HepG2 (cell line): Measurements from ENCODE around the gene APEX2. TPM values are rescaled to one million over a fixed set of nuclear protein-coding genes. Genes with fewer than 3 reads are reported as not detected.

Experiments used
- ATAC-seq: fragments of 200-7000 bp; cut with Tn5 transposase; 3 replicates; pipeline ENCODE4 v1.9.1; 2020; ENCODE audit warnings: mild to moderate bottlenecking, moderate library complexity
- BruUV-seq: library from RNA; stranded (reverse); fragments of 400-500 nt; replicated peaks from 2 replicates; lab custom pipeline; 2021; lab: Mats Ljungman, UMichigan
- CTCF ChIA-PET: fragments of 300-600 bp; formaldehyde crosslinking; extraction: SDS; loops from one replicate; lab custom pipeline; 2021; ENCODE audit warnings: low total read pairs, inconsistent platforms, low intra/inter-chr PET ratio; lab: Yijun Ruan, JAX
- POLR2A ChIA-PET: fragments of 350-600 bp; sonication (Branson Sonifier 250); formaldehyde crosslinking; loops from one replicate; lab custom pipeline; 2020; ENCODE audit warnings: antibody characterized with exemption, inconsistent platforms; lab: Yijun Ruan, JAX
- DNase-seq: peaks from one replicate; pipeline ENCODE4 v3.0.0-alpha.2; 2015; ENCODE audit warnings: low spot score
- FAIRE-seq: peaks from 3 replicates; lab custom pipeline; 2011; peaks lifted over from hg19 to GRCh38; lab: Jason Lieb, UNC
- H2AFZ ChIP-seq: one replicate; pipeline ENCODE4 v1.6.1; 2011; ENCODE audit warnings: low read length, inconsistent platforms
- H3K27ac ChIP-seq: fragments of 300-600 bp; 3 replicates; pipeline ENCODE4 v1.8.0; 2011; ENCODE audit warnings: mixed run types, mild to moderate bottlenecking, mixed read lengths, low read length, inconsistent platforms; ENCODE audit not compliant: insufficient read depth; ENCODE audit errors: extremely low read length
- H3K27me3 ChIP-seq, 2 experiments: fragments of 200-600 bp in 1 of 2; 2 replicates in 1 of 2; 3 replicates in 1 of 2; pipeline versions ENCODE4 v1.6.0 to v1.8.0; 2011; ENCODE audit warnings: low read length in 2 of 2, mild to moderate bottlenecking in 2 of 2, moderate library complexity in 2 of 2, inconsistent platforms in 1 of 2; ENCODE audit not compliant: insufficient read depth in 2 of 2, control insufficient read depth in 1 of 2
- H3K36me3 ChIP-seq, 2 experiments: fragments of 200-600 bp in 1 of 2; replicated peaks in 1 of 2; 2 replicates in 1 of 2; 3 replicates in 1 of 2; pipeline versions ENCODE4 v1.5.1 to v1.8.0; 2011; ENCODE audit warnings: low read length in 2 of 2, inconsistent platforms in 1 of 2; ENCODE audit not compliant: insufficient read depth in 2 of 2, control insufficient read depth in 1 of 2
- H3K4me1 ChIP-seq: 2 replicates; pipeline ENCODE4 v1.5.1; 2012; ENCODE audit warnings: low read length, inconsistent platforms; ENCODE audit not compliant: insufficient read depth
- H3K4me2 ChIP-seq: 2 replicates; pipeline ENCODE4 v1.6.0; 2011; ENCODE audit warnings: low read depth, low read length, inconsistent platforms
- H3K4me3 ChIP-seq, 3 experiments: fragments of 200-600 bp in 1 of 3; sonication (generic), shearing (Covaris generic) in 1 of 3; replicated peaks in 1 of 3; 2 replicates each; pipeline ENCODE4 v1.5.1; 2011 to 2016; ENCODE audit warnings: low read length in 3 of 3, inconsistent platforms in 2 of 3, low read depth in 2 of 3, mild to moderate bottlenecking in 2 of 3, control low read depth in 1 of 3, mixed read lengths in 1 of 3; ENCODE audit not compliant: insufficient read depth in 1 of 3
- H3K79me2 ChIP-seq: one replicate; pipeline ENCODE4 v1.6.1; 2011; ENCODE audit warnings: low read length, inconsistent platforms; ENCODE audit not compliant: insufficient read depth
- H3K9ac ChIP-seq: 2 replicates; pipeline ENCODE4 v1.6.0; 2011; ENCODE audit warnings: mild to moderate bottlenecking, low read depth, low read length, inconsistent platforms; ENCODE audit not compliant: insufficient read depth
- H3K9me3 ChIP-seq: 2 replicates; pipeline ENCODE4 v1.5.1; 2012; ENCODE audit warnings: mild to moderate bottlenecking, low read length
- H4K20me1 ChIP-seq: 2 replicates; pipeline ENCODE4 v1.6.0; 2011; ENCODE audit warnings: inconsistent platforms, mild to moderate bottlenecking, low read length, moderate library complexity; ENCODE audit not compliant: insufficient read depth
- DNMT1 ChIP-seq: sonication (generic); formaldehyde crosslinking; IDR thresholded peaks from 2 replicates; pipeline ENCODE4 v1.5.1; 2020; ENCODE audit warnings: mild to moderate bottlenecking, missing genetic modification reagents
- HNF4A ChIP-seq: sonication (generic); formaldehyde crosslinking; IDR thresholded peaks from 2 replicates; pipeline ENCODE4 v1.4.0; 2020; ENCODE audit warnings: missing genetic modification reagents
- HNRNPK ChIP-seq: fragments of 200-400 bp; formaldehyde crosslinking; IDR thresholded peaks from 2 replicates; pipeline ENCODE4 v1.6.1; 2018; ENCODE audit warnings: low read length, low read depth, moderate library complexity, mild to moderate bottlenecking; ENCODE audit not compliant: poor library complexity, severe bottlenecking
- JUND ChIP-seq: sonication (generic); formaldehyde crosslinking; IDR thresholded peaks from 2 replicates; pipeline ENCODE4 v1.8.0; 2022; ENCODE audit warnings: mild to moderate bottlenecking, missing genetic modification reagents
- MAF1 ChIP-seq: sonication (generic); formaldehyde crosslinking; IDR thresholded peaks from 2 replicates; pipeline ENCODE4 v1.5.0; 2020; ENCODE audit warnings: missing genetic modification reagents, borderline replicate concordance
- MAFF ChIP-seq: IDR thresholded peaks from 2 replicates; pipeline ENCODE4 v1.6.1; 2011; ENCODE audit warnings: low read depth, low read length, improper control_type of control experiment
- ONECUT2 ChIP-seq: sonication (generic); formaldehyde crosslinking; IDR thresholded peaks from 2 replicates; pipeline ENCODE4 v1.4.0; 2020; ENCODE audit warnings: missing genetic modification reagents
- STAG1 ChIP-seq: sonication (generic); formaldehyde crosslinking; IDR thresholded peaks from 2 replicates; pipeline ENCODE4 v1.4.0; 2020; ENCODE audit warnings: missing genetic modification reagents
- U2AF2 ChIP-seq: fragments of 200-400 bp; formaldehyde crosslinking; IDR thresholded peaks from 2 replicates; pipeline ENCODE4 v1.6.1; 2017; ENCODE audit warnings: low read depth, mild to moderate bottlenecking, low read length
- in situ Hi-C: cut with HindIII; loops from 2 replicates; pipeline ENCODE4 v1.10.0; 2017; ENCODE audit warnings: low pct_unique_long_range_greater_than_20kb; ENCODE audit not compliant: extremely low pct_ligation_motif_present
- intact Hi-C: fragments of 100-400 bp; cut with micrococcal nuclease; formaldehyde crosslinking; loops from one replicate; pipeline ENCODE4 v1.10.0; 2022; ENCODE audit not compliant: unreplicated experiment
- polyA plus RNA-seq, 8 experiments: library from polyadenylated mRNA; depleted of rRNA in 3 of 8; stranded (reverse) in 7 of 8; unstranded in 1 of 8; fragments of >200 nt; fragmentation: Illumina TruSeq in 4 of 8; extraction: Trizol in 4 of 8; gene quantifications; 2 replicates each; pipeline versions ENCODE4 v1.2.1 to v1.2.3, GENCODE V29; 2011 to 2016; ENCODE audit warnings: low read depth in 4 of 8, missing spikeins in 1 of 8, mixed read lengths in 1 of 8; ENCODE audit not compliant: insufficient read depth in 1 of 8
- total RNA-seq, 5 experiments: library from RNA; depleted of rRNA; stranded (reverse); fragments of >200 nt; fragmentation: Illumina TruSeq; extraction: Trizol; gene quantifications; 2 replicates each; pipeline ENCODE4 v1.2.3, GENCODE V29; 2016; ENCODE audit warnings: low read depth in 1 of 5
- TF ChIP-seq, protein P1 (sequence below): IDR thresholded peaks from 2 replicates; pipeline ENCODE4 v1.6.1; 2012; ENCODE audit warnings: low read depth, low read length, improper control_type of control experiment
- TF ChIP-seq, protein P2 (sequence below): sonication (generic); formaldehyde crosslinking; IDR thresholded peaks from 2 replicates; pipeline ENCODE4 v1.5.1; 2020; ENCODE audit warnings: mild to moderate bottlenecking, moderate library complexity, missing genetic modification reagents
- TF ChIP-seq, protein P3 (sequence below): sonication (generic); formaldehyde crosslinking; IDR thresholded peaks from 2 replicates; pipeline ENCODE4 v1.5.0; 2020; ENCODE audit warnings: missing genetic modification reagents
- TF ChIP-seq, protein P4 (sequence below): sonication (generic); formaldehyde crosslinking; IDR thresholded peaks from 2 replicates; pipeline ENCODE4 v1.4.0; 2020; ENCODE audit warnings: missing genetic modification reagents

APEX2 gene
- total and polyA plus RNA-seq, 2 of the 13 experiments (the other 11 are each of a cell fraction or from before 2014, with no cell fraction given) = 12.7 to 17.8 TPM

DNA sequence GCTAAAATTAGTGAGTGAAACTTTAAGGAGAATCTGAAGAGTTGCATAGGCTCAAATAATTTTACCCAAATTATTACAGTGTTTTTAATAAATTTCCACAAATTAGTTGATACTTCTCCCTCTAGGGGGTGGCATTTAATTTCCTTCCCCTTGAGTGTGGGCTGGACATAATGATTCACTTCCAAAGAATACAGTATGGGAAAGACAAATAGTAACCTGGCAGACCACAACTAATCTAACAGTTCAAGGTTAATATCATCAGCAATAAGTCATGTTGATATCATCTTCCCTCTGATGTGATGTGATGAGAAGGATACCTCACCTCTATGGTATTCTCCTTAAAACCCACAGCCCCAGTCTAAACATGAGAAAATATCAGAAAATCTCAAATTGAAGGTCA lies 21.7 kb upstream of the APEX2 start:
- FAIRE-seq (no peak), DNase-seq (peak; percentile 61), ATAC-seq (no peak)
- no peaks in the 10 kb centered on the region for H3K27me3 ChIP-seq
- ChIA-PET POLR2A (interaction anchor here (1.7 kb wide), 1 partner anchor 21 kb away, joined by 5 read pairs; the partner anchor contains the start of gene APEX2), CTCF (no interaction called here)
- no peak overlapping the region for H3K4me3 ChIP-seq
- H3K36me3 ChIP-seq = no peaks in the 10 kb centered on the region
- H4K20me1 ChIP-seq = no peaks in the 10 kb centered on the region
- no peak overlapping the region for H3K27ac ChIP-seq
- in situ Hi-C loops = no loop called here
- no peak overlapping the region for H3K9ac ChIP-seq
- no peak for TF ChIP-seq JUND (CRISPR knock-in tag)
- TF ChIP-seq, protein P1, sequence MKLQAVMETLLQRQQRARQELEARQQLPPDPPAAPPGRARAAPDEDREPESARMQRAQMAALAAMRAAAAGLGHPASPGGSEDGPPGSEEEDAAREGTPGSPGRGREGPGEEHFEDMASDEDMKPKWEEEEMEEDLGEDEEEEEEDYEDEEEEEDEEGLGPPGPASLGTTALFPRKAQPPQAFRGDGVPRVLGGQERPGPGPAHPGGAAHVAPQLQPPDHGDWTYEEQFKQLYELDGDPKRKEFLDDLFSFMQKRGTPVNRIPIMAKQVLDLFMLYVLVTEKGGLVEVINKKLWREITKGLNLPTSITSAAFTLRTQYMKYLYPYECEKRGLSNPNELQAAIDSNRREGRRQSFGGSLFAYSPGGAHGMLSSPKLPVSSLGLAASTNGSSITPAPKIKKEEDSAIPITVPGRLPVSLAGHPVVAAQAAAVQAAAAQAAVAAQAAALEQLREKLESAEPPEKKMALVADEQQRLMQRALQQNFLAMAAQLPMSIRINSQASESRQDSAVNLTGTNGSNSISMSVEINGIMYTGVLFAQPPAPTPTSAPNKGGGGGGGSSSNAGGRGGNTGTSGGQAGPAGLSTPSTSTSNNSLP = peak; percentile 61; the same call in 1 of the 2 replicates
- TF ChIP-seq, protein P2, sequence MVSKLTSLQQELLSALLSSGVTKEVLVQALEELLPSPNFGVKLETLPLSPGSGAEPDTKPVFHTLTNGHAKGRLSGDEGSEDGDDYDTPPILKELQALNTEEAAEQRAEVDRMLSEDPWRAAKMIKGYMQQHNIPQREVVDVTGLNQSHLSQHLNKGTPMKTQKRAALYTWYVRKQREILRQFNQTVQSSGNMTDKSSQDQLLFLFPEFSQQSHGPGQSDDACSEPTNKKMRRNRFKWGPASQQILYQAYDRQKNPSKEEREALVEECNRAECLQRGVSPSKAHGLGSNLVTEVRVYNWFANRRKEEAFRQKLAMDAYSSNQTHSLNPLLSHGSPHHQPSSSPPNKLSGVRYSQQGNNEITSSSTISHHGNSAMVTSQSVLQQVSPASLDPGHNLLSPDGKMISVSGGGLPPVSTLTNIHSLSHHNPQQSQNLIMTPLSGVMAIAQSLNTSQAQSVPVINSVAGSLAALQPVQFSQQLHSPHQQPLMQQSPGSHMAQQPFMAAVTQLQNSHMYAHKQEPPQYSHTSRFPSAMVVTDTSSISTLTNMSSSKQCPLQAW (CRISPR knock-in tag) = no peak
- H3K9me3 ChIP-seq = no peaks in the 10 kb centered on the region
- no peak overlapping the region for H2AFZ ChIP-seq
- no peak overlapping the region for H3K4me2 ChIP-seq
- H3K79me2 ChIP-seq = no peaks in the 10 kb centered on the region
- intact Hi-C loops = no loop called here
- H3K4me1 ChIP-seq = peaks cover 17% of the 10 kb centered on the region; the same call in 1 of the 2 replicates
- BruUV-seq = no TSS peak

DNA sequence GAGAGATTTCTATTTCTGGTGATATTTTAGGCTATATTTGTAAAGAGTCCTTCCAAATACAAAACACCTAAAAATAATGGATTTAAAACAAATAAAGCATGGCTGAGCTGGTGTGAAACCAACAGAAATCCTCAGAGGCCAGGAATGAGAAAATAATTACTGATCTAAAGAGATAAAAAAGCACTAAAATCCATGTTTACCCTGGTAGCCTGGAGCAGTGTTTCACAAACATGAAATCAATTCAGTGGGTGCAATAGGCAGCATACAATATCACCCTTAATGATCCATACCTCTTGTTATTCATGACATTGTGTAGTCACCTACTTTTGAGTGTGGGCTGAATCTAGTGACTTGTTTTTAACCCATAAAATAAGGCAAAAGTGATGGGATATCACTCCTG lies 20.7 kb upstream of the APEX2 start:
- in situ Hi-C loops (no loop called here), intact Hi-C loops (no loop called here)
- Histone ChIP-seq H3K4me2 (no peak overlapping the region), H3K27me3 (no peaks in the 10 kb centered on the region), H3K79me2 (no peaks in the 10 kb centered on the region), H3K27ac (no peak overlapping the region), H3K9me3 (no peaks in the 10 kb centered on the region), H2AFZ (no peak overlapping the region), H3K4me3 (no peak overlapping the region), H3K9ac (no peak overlapping the region), H3K36me3 (no peaks in the 10 kb centered on the region), H4K20me1 (no peaks in the 10 kb centered on the region), H3K4me1 (peaks cover 17% of the 10 kb centered on the region; the same call in 1 of the 2 replicates)
- no peak for DNase-seq
- no peak for ATAC-seq
- ChIA-PET POLR2A (interaction anchor here (1.3 to 1.7 kb wide), 2 partner anchors 16 to 20 kb away, joined by 3 to 5 read pairs; partner anchors contain the start of gene APEX2), CTCF (no interaction called here)
- BruUV-seq = no TSS peak
- FAIRE-seq = no peak
- TF ChIP-seq ONECUT2 (CRISPR knock-in tag) = no peak
- TF ChIP-seq HNRNPK = no peak
- TF ChIP-seq, protein P3, sequence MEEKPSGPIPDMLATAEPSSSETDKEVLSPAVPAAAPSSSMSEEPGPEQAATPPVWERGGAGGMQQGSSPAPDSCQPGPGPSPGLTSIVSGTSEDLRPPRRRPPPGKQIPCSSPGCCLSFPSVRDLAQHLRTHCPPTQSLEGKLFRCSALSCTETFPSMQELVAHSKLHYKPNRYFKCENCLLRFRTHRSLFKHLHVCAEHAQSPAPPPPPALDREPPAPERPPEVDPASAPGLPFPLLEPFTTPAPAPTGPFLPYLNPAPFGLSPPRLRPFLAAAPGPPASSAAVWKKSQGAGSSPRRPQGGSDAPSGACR (CRISPR knock-in tag) = no peak
- TF ChIP-seq MAFF = no peak
- no peak for TF ChIP-seq STAG1 (CRISPR knock-in tag)
- TF ChIP-seq, protein P4, sequence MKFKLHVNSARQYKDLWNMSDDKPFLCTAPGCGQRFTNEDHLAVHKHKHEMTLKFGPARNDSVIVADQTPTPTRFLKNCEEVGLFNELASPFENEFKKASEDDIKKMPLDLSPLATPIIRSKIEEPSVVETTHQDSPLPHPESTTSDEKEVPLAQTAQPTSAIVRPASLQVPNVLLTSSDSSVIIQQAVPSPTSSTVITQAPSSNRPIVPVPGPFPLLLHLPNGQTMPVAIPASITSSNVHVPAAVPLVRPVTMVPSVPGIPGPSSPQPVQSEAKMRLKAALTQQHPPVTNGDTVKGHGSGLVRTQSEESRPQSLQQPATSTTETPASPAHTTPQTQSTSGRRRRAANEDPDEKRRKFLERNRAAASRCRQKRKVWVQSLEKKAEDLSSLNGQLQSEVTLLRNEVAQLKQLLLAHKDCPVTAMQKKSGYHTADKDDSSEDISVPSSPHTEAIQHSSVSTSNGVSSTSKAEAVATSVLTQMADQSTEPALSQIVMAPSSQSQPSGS = no peak
- no peak for TF ChIP-seq HNF4A (CRISPR knock-in tag)
- no peak for TF ChIP-seq U2AF2
- TF ChIP-seq DNMT1 (CRISPR knock-in tag) = no peak
- TF ChIP-seq MAF1 = no peak
